GM23338 (cell line): ENCODE results near the gene ATP1B2. TPM values are rescaled to one million over a fixed set of nuclear protein-coding genes. Genes with fewer than 3 reads are reported as not detected.

ENCODE experiments used
- ATAC-seq: fragments of 200-7000 bp; cut with Tn5 transposase; 3 replicates; pipeline ENCODE4 v1.9.1; 2020
- DNase-seq: peaks from one replicate; pipeline ENCODE4 v3.0.0-alpha.2; 2015; ENCODE audit warnings: low spot score
- H2AFZ ChIP-seq: fragments of 200-600 bp; sonication (generic); 2 replicates; pipeline ENCODE4 v1.8.0; 2016; ENCODE audit warnings: antibody characterized with exemption, mild to moderate bottlenecking, moderate library complexity
- H3F3A ChIP-seq: fragments of 200-600 bp; sonication (generic); replicated peaks from 2 replicates; pipeline ENCODE4 v1.8.0; 2017; ENCODE audit warnings: antibody characterized with exemption, mixed run types, low read depth
- H3K27ac ChIP-seq: fragments of 200-600 bp; sonication (generic); 2 replicates; pipeline ENCODE4 v1.6.1; 2016; ENCODE audit warnings: low read depth
- H3K27me3 ChIP-seq: fragments of 200-600 bp; sonication (generic); 2 replicates; pipeline ENCODE4 v1.8.0; 2016; ENCODE audit warnings: mild to moderate bottlenecking, mixed run types, moderate library complexity; ENCODE audit not compliant: insufficient read depth
- H3K36me3 ChIP-seq: fragments of 200-600 bp; sonication (generic); 2 replicates; pipeline ENCODE4 v1.8.0; 2016; ENCODE audit warnings: mild to moderate bottlenecking; ENCODE audit not compliant: insufficient read depth
- H3K4me1 ChIP-seq: fragments of 200-600 bp; sonication (generic); 2 replicates; pipeline ENCODE4 v1.8.0; 2016; ENCODE audit warnings: mild to moderate bottlenecking, moderate library complexity; ENCODE audit not compliant: insufficient read depth
- H3K4me2 ChIP-seq: fragments of 200-600 bp; sonication (generic); 2 replicates; pipeline ENCODE4 v1.7.1; 2017; ENCODE audit warnings: mixed run types
- H3K4me3 ChIP-seq: fragments of 200-600 bp; sonication (generic); 2 replicates; pipeline ENCODE4 v1.6.1; 2016; ENCODE audit warnings: mixed run types
- H3K79me2 ChIP-seq: fragments of 200-600 bp; sonication (generic); replicated peaks from 2 replicates; pipeline ENCODE4 v1.8.0; 2017; ENCODE audit warnings: mild to moderate bottlenecking; ENCODE audit not compliant: insufficient read depth
- H3K9me2 ChIP-seq: fragments of 200-600 bp; sonication (generic); 2 replicates; pipeline ENCODE4 v1.8.0; 2017; ENCODE audit not compliant: insufficient read depth
- H4K20me1 ChIP-seq: fragments of 200-600 bp; sonication (generic); replicated peaks from 2 replicates; pipeline ENCODE4 v1.8.0; 2017; ENCODE audit warnings: mild to moderate bottlenecking; ENCODE audit not compliant: insufficient read depth
- H3K27ac Mint-ChIP-seq: 2 replicates; pipeline ENCODE4 v1.8.0; 2020; ENCODE audit warnings: inconsistent platforms, mild to moderate bottlenecking, moderate library complexity, mixed read lengths
- H3K27me3 Mint-ChIP-seq: 3 replicates; pipeline ENCODE4 v1.8.0; 2022; ENCODE audit warnings: low read depth, mild to moderate bottlenecking, moderate library complexity, mixed read lengths, inconsistent platforms; ENCODE audit not compliant: insufficient read depth, poor library complexity
- H3K36me3 Mint-ChIP-seq: 3 replicates; pipeline ENCODE4 v1.8.0; 2021; ENCODE audit warnings: low read depth, mild to moderate bottlenecking, inconsistent platforms, moderate library complexity, mixed read lengths
- H3K4me1 Mint-ChIP-seq: 3 replicates; pipeline ENCODE4 v1.8.0; 2020; ENCODE audit warnings: mild to moderate bottlenecking, inconsistent platforms, mixed read lengths
- H3K4me3 Mint-ChIP-seq: 3 replicates; pipeline ENCODE4 v1.8.0; 2021; ENCODE audit warnings: moderate library complexity, mild to moderate bottlenecking, inconsistent platforms, mixed read lengths
- H3K9me3 Mint-ChIP-seq: 3 replicates; pipeline ENCODE4 v1.8.0; 2020; ENCODE audit warnings: moderate library complexity, mild to moderate bottlenecking, inconsistent platforms, mixed read lengths
- CREB1 ChIP-seq: fragments of 250-450 bp; sonication (Bioruptor Pico); IDR thresholded peaks from 2 replicates; pipeline ENCODE4 v1.5.0; 2020; ENCODE audit warnings: low read depth, mild to moderate bottlenecking, moderate library complexity
- CTCF ChIP-seq, 2 experiments: fragments of 200-600 bp in 1 of 2; sonication (generic) in 1 of 2; conservative IDR thresholded peaks; 2 replicates each; pipeline versions ENCODE4 v1.5.1 to v1.6.1; 2016 to 2017; ENCODE audit warnings: antibody characterized with exemption in 2 of 2, low read depth in 2 of 2, mild to moderate bottlenecking in 2 of 2, moderate library complexity in 1 of 2
- ETS1 ChIP-seq: IDR thresholded peaks from 2 replicates; pipeline ENCODE4 v1.6.1; 2016; ENCODE audit warnings: antibody characterized with exemption
- POLR2AphosphoS5 ChIP-seq: IDR thresholded peaks from 2 replicates; pipeline ENCODE4 v1.6.1; 2016; ENCODE audit warnings: antibody characterized with exemption, low read depth
- REST ChIP-seq: IDR thresholded peaks from one replicate; pipeline ENCODE4 v1.6.1; 2018; ENCODE audit warnings: antibody characterized with exemption; ENCODE audit not compliant: unreplicated experiment
- polyA plus RNA-seq: library from polyadenylated mRNA; unstranded; fragments of >200 nt; fragmentation: Nextera tagmentation; extraction: Ambion mirVana; gene quantifications from 2 replicates; pipeline ENCODE4 v1.2.1, GENCODE V29; 2016
- total RNA-seq: library from RNA; depleted of rRNA; stranded (reverse); fragments of >200 nt; shearing (Covaris generic); gene quantifications from 2 replicates; pipeline ENCODE4 v1.2.3, GENCODE V29; 2014

ATP1B2 gene
- total and polyA plus RNA-seq, 2 experiments from 2014 or later: 14.9 to 33.1 TPM

GRCh38 chr17:7613769-7614424, 36.8 kb upstream of the ATP1B2 start (continued):
- no peak for TF ChIP-seq REST
- peak in 1 of 2 experiments; percentile 20; a peak in 1 of 4 replicates for TF ChIP-seq CTCF (conservative IDR thresholded peaks at IDR 0.05; ENCODE audit: low read depth in 2 of 2)

GRCh38 chr17:7614425-7615264, 36.1 kb upstream of the ATP1B2 start, which contains the start of gene FXR2:
Gene FXR2 (minus strand): TSS chr17:7614897. CDS start chr17:7614532, 365 bp downstream.
- DNase-seq: peak; percentile 100
- Histone ChIP-seq H4K20me1 (peaks cover 35% of the 10 kb centered on the region), H3K27ac (0 out of 2 replicates have a peak within 1 kb of the TSS, but pooled peaks have one; percentile 50), H3K36me3 (no peaks in the 10 kb centered on the region), H3K79me2 (peaks cover 43% of the 10 kb centered on the region), H3K9me2 (no peaks in the 10 kb centered on the region), H2AFZ (peak within 1 kb of the TSS; percentile 74), H3F3A (peaks cover 23% of the 10 kb centered on the region; the same call in 1 of the 2 replicates), H3K27me3 (no peaks in the 10 kb centered on the region; the same call in 1 of the 2 replicates), H3K4me1 (peaks cover 26% of the 10 kb centered on the region), H3K4me3 (peak within 1 kb of the TSS; percentile 90), H3K4me2 (peak within 1 kb of the TSS; percentile 97)
- peaks cover 17% of the 10 kb centered on the region for H3K4me1 Mint-ChIP-seq
- ATAC-seq: peak; percentile 93
- peaks cover 10% of the 10 kb centered on the region for H3K27me3 Mint-ChIP-seq
- peaks cover 14% of the 10 kb centered on the region for H3K36me3 Mint-ChIP-seq
- peak; percentile 65 for TF ChIP-seq POLR2AphosphoS5
- no peak for TF ChIP-seq REST
- peak; percentile 55; the same call in 1 of the 2 replicates for TF ChIP-seq CREB1 (CRISPR knock-in tag)
- TF ChIP-seq ETS1: no peak
- peak; percentile 24 to 67; a peak in 3 of 4 replicates for TF ChIP-seq CTCF (conservative IDR thresholded peaks at IDR 0.05; ENCODE audit: low read depth in 2 of 2)
- H3K4me3 Mint-ChIP-seq: peak within 1 kb of the TSS; percentile 80
- peak within 1 kb of the TSS; percentile 98 for H3K27ac Mint-ChIP-seq
- H3K9me3 Mint-ChIP-seq: no peaks in the 10 kb centered on the region; the same call in 2 of the 3 replicates
